Measurements from ENCODE around the gene MYO6.

MYO6 gene

GRCh38 chr6:75743971-75744370 is 5.1 kb upstream of the MYO6 start:
- ATAC-seq, result no peak
- TF ChIP-seq CSRNP3 (CRISPR knock-in tag; IDR thresholded peaks at IDR 0.05), result no peak
- no peak for TF ChIP-seq ZC3H10 (CRISPR knock-in tag; IDR thresholded peaks at IDR 0.05)
- no peak for TF ChIP-seq PPARA (CRISPR knock-in tag; IDR thresholded peaks at IDR 0.05; ENCODE audit: borderline replicate concordance)
- TF ChIP-seq CSDC2 (CRISPR knock-in tag; IDR thresholded peaks at IDR 0.05), result no peak
- TF ChIP-seq POU6F1 (CRISPR knock-in tag; IDR thresholded peaks at IDR 0.05; ENCODE audit: borderline replicate concordance, low read depth), result no peak
- no peak for TF ChIP-seq ZNF8 (CRISPR knock-in tag; IDR thresholded peaks at IDR 0.05)
- no peak for TF ChIP-seq ESRRG (CRISPR knock-in tag; IDR thresholded peaks at IDR 0.05)
- no peak for TF ChIP-seq PATZ1 (CRISPR knock-in tag; IDR thresholded peaks at IDR 0.05; ENCODE audit: borderline replicate concordance)
- no peak for TF ChIP-seq RARB (CRISPR knock-in tag; IDR thresholded peaks at IDR 0.05)
- no peak for TF ChIP-seq ISL1 (CRISPR knock-in tag; IDR thresholded peaks at IDR 0.05)

- ATAC-seq, result no peak
- TF ChIP-seq PATZ1 (CRISPR knock-in tag; IDR thresholded peaks at IDR 0.05; ENCODE audit: borderline replicate concordance) (no peak), ISL1 (CRISPR knock-in tag; IDR thresholded peaks at IDR 0.05) (no peak), OSR1 (CRISPR knock-in tag; IDR thresholded peaks at IDR 0.05) (no peak), CREB5 (CRISPR knock-in tag; IDR thresholded peaks at IDR 0.05; ENCODE audit: low read depth) (no peak), ESRRG (CRISPR knock-in tag; IDR thresholded peaks at IDR 0.05) (no peak), ZFP3 (CRISPR knock-in tag; IDR thresholded peaks at IDR 0.05) (no peak), GLIS3 (CRISPR knock-in tag; IDR thresholded peaks at IDR 0.05) (no peak), RARB (CRISPR knock-in tag; IDR thresholded peaks at IDR 0.05) (no peak), ZNF565 (CRISPR knock-in tag; conservative IDR thresholded peaks at IDR 0.05; ENCODE audit: low read depth) (no peak), TOX (CRISPR knock-in tag; IDR thresholded peaks at IDR 0.05; ENCODE audit: borderline replicate concordance) (no peak), ARNTL (CRISPR knock-in tag; IDR thresholded peaks at IDR 0.05; ENCODE audit: borderline replicate concordance, low read depth) (no peak), TCF4 (CRISPR knock-in tag; IDR thresholded peaks at IDR 0.05; ENCODE audit: borderline replicate concordance) (no peak), ZNF70 (CRISPR knock-in tag; IDR thresholded peaks at IDR 0.05) (no peak)
Observed at GRCh38 chr6:75745404-75745803, 3.6 kb upstream of the MYO6 start.

- ATAC-seq, result no peak
- no peak for TF ChIP-seq CSDC2 (CRISPR knock-in tag; IDR thresholded peaks at IDR 0.05)
- no peak for TF ChIP-seq TOX (CRISPR knock-in tag; IDR thresholded peaks at IDR 0.05; ENCODE audit: borderline replicate concordance)
- no peak for TF ChIP-seq OSR1 (CRISPR knock-in tag; IDR thresholded peaks at IDR 0.05)
- TF ChIP-seq PPARA (CRISPR knock-in tag; IDR thresholded peaks at IDR 0.05; ENCODE audit: borderline replicate concordance), result no peak
- TF ChIP-seq RARB (CRISPR knock-in tag; IDR thresholded peaks at IDR 0.05), result no peak
- TF ChIP-seq POU6F1 (CRISPR knock-in tag; IDR thresholded peaks at IDR 0.05; ENCODE audit: borderline replicate concordance, low read depth), result no peak
- TF ChIP-seq SNAI2 (CRISPR knock-in tag; IDR thresholded peaks at IDR 0.05), result no peak
- no peak for TF ChIP-seq ZNF70 (CRISPR knock-in tag; IDR thresholded peaks at IDR 0.05)
- no peak for TF ChIP-seq BACH2 (CRISPR knock-in tag; IDR thresholded peaks at IDR 0.05; ENCODE audit: borderline replicate concordance)
- TF ChIP-seq ZC3H10 (CRISPR knock-in tag; IDR thresholded peaks at IDR 0.05), result no peak
- TF ChIP-seq ARNTL (CRISPR knock-in tag; IDR thresholded peaks at IDR 0.05; ENCODE audit: borderline replicate concordance, low read depth), result no peak
Observed at GRCh38 chr6:75746221-75746620, 2.8 kb upstream of the MYO6 start.
